Muscle layer of colon (tissue), 2 donors: ENCODE results near the gene KDM4C.

Experiments
- H3K27ac ChIP-seq: one replicate; pipeline ENCODE4 v1.7.0; 2013; ENCODE audit warnings: low read depth, mild to moderate bottlenecking, low read length, moderate library complexity
- H3K27me3 ChIP-seq, 2 donors: one replicate each; pipeline ENCODE4 v1.7.0; 2013; ENCODE audit warnings: low read length in 2 of 2, mild to moderate bottlenecking in 2 of 2; ENCODE audit not compliant: insufficient read depth in 2 of 2, control insufficient read depth in 1 of 2
- H3K36me3 ChIP-seq: one replicate; pipeline ENCODE4 v1.7.0; 2013; ENCODE audit warnings: mild to moderate bottlenecking, low read length; ENCODE audit not compliant: insufficient read depth
- H3K4me1 ChIP-seq: one replicate; pipeline ENCODE4 v1.7.0; 2013; ENCODE audit warnings: mild to moderate bottlenecking, low read length; ENCODE audit not compliant: insufficient read depth
- H3K4me3 ChIP-seq, 2 donors: one replicate each; pipeline ENCODE4 v1.7.0; 2013; ENCODE audit warnings: low read length in 2 of 2, low read depth in 1 of 2, mild to moderate bottlenecking in 1 of 2, moderate library complexity in 1 of 2
- H3K9ac ChIP-seq: one replicate; pipeline ENCODE4 v1.7.0; 2013; ENCODE audit warnings: low read length
- H3K9me3 ChIP-seq: one replicate; pipeline ENCODE4 v1.7.0; 2013; ENCODE audit warnings: mild to moderate bottlenecking, low read length
- donor health status: abdominal sarcoma.
- donor health status: Adenocarcinoma of cecum.

Gene KDM4C

DNA sequence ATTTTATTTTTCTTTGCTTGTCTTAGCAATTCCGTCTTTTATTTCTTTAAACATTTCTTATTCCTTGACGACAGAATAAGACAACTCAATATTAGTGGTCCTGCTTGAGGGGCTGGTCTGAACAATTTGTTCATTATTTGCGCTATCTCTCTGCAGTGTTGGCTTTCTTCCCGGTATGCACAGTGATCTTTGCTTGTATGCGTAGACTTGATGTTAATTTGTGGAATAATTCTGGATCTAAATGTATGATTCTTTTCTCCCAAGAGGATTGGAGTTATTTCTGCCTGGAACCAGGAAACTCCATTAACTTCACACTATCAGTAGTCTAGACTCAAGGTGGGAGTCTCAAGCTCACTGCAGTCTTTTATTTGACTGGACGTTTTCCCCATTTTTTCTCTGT lies 80.4 kb downstream of the KDM4C start:
- Histone ChIP-seq H3K4me3 (no peak overlapping the region), H3K9me3 (no peaks in the 10 kb centered on the region), H3K27me3 (no peaks in the 10 kb centered on the region), H3K27ac (no peak overlapping the region), H3K36me3 (peaks cover 5% of the 10 kb centered on the region), H3K9ac (no peak overlapping the region), H3K4me1 (no peaks in the 10 kb centered on the region)

DNA sequence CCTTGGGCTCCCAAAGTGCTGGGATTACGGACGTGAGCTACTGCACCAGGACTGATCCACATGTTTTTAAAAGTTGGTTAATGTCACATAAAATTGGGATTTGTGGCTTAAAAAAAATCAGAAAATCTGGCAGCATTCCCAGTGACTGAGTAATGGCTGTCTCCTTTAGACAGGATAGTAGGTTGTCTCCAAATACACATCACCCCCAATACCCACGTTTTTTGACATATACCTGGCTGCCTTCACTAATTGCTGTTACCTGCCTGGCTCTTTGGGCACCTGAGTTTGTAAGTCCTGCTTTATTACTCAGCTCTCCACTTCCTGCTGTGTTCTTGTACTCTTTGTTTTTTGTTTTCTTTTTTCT lies 84.8 kb downstream of the KDM4C start:
- no peak overlapping the region for H3K9ac ChIP-seq
- peaks cover 5% of the 10 kb centered on the region for H3K36me3 ChIP-seq
- H3K9me3 ChIP-seq: no peaks in the 10 kb centered on the region
- H3K4me1 ChIP-seq: no peaks in the 10 kb centered on the region
- no peaks in the 10 kb centered on the region for H3K27me3 ChIP-seq
- H3K27ac ChIP-seq: no peak overlapping the region
- H3K4me3 ChIP-seq: no peak overlapping the region

- H3K27me3 ChIP-seq: no peaks in the 10 kb centered on the region
- H3K27ac ChIP-seq: no peak overlapping the region
- H3K4me1 ChIP-seq: no peaks in the 10 kb centered on the region
- H3K9me3 ChIP-seq: no peaks in the 10 kb centered on the region
- H3K4me3 ChIP-seq: no peak overlapping the region
- H3K9ac ChIP-seq: no peak overlapping the region
- no peaks in the 10 kb centered on the region for H3K36me3 ChIP-seq
Observed at GRCh38 chr9:6843742-6844141, 86.0 kb downstream of the KDM4C start.

- no peaks in the 10 kb centered on the region for H3K27me3 ChIP-seq
- no peaks in the 10 kb centered on the region for H3K9me3 ChIP-seq
- no peaks in the 10 kb centered on the region for H3K36me3 ChIP-seq
- no peaks in the 10 kb centered on the region for H3K4me1 ChIP-seq
- H3K9ac ChIP-seq: no peak overlapping the region
- H3K4me3 ChIP-seq: no peak overlapping the region
- no peak overlapping the region for H3K27ac ChIP-seq
Observed at GRCh38 chr9:6844267-6844666, 86.5 kb downstream of the KDM4C start.

GRCh38 chr9:6845128-6845826 lies 87.5 kb downstream of the KDM4C start:
- no peaks in the 10 kb centered on the region for H3K27me3 ChIP-seq
- no peak overlapping the region for H3K4me3 ChIP-seq
- no peak overlapping the region for H3K27ac ChIP-seq

DNA sequence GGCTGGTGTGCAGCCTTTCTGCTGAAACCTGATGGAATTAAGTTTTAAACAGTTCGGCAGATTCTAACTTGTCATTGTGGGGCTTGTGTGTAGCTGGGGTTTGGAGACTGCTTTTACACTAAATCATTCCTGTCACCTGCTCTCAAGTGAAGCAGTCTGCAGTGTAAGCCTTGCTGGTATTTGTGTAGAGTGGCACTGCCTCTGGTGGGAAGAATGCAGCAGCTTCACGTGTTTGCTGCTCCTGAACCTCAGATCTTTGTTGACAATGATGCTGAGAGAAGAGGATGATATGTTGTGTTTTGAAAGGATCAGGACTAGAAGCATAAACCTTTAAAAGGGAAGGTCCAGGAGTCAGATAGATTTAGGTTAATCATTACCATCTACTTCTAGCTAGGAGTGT lies 88.1 kb downstream of the KDM4C start:
- H3K4me3 ChIP-seq: no peak overlapping the region
- H3K27ac ChIP-seq: no peak overlapping the region
- no peaks in the 10 kb centered on the region for H3K36me3 ChIP-seq
- no peak overlapping the region for H3K9ac ChIP-seq
- H3K27me3 ChIP-seq: no peaks in the 10 kb centered on the region
- no peaks in the 10 kb centered on the region for H3K4me1 ChIP-seq
- H3K9me3 ChIP-seq: no peaks in the 10 kb centered on the region

More at GRCh38 chr9:6845128-6845826, 87.5 kb downstream of the KDM4C start:
- Histone ChIP-seq H3K36me3 (no peaks in the 10 kb centered on the region), H3K4me1 (no peaks in the 10 kb centered on the region), H3K9ac (no peak overlapping the region), H3K9me3 (no peaks in the 10 kb centered on the region)

- H3K27ac ChIP-seq: no peak overlapping the region
- no peak overlapping the region for H3K4me3 ChIP-seq
- no peaks in the 10 kb centered on the region for H3K36me3 ChIP-seq
- H3K4me1 ChIP-seq: no peaks in the 10 kb centered on the region
- no peak overlapping the region for H3K9ac ChIP-seq
- no peaks in the 10 kb centered on the region for H3K27me3 ChIP-seq
- no peaks in the 10 kb centered on the region for H3K9me3 ChIP-seq
Observed at GRCh38 chr9:6852243-6852963, 94.6 kb downstream of the KDM4C start.

DNA sequence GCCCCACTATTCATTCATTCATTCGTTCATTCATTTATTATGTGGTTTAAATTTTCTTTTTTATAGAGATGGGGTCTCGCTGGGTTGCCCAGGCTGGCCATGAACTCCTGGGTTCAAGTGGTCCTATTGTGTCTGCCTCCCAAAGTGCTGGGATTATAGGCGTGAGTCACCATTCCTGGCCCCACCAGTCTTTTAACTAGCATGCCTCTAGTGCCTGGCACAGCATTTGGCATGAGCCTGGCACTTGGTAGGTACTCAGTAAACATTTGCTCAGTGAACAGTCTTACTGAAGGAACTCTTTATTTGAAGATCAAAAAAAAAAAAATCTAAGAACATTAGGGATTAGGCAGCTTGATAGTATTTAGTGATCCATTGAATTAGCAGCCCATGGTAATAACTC lies 98.1 kb downstream of the KDM4C start:
- Histone ChIP-seq H3K27ac (no peak overlapping the region), H3K9me3 (no peaks in the 10 kb centered on the region), H3K4me1 (no peaks in the 10 kb centered on the region), H3K4me3 (no peak overlapping the region), H3K36me3 (no peaks in the 10 kb centered on the region), H3K27me3 (no peaks in the 10 kb centered on the region), H3K9ac (no peak overlapping the region)

DNA sequence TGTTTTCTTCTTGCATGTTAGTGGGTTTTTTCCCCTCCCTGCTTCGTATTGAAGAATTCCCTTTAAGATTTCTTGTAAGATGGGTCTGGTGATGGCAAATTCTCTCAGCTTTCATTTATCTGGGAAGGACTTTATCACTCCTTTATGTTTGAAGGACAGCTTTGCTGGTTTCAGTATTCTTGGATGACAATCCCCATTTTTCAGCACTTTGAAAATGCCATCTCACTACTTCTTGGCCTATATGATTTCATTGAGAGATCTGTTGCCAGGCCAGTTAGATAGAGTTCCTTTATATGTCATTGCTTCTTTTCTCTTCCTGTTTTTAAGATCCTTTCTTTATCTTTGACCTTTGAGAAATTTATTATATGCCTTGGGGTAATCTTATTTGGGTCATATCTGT lies 106.3 kb downstream of the KDM4C start:
- peaks cover 2% of the 10 kb centered on the region for H3K4me1 ChIP-seq
- H3K4me3 ChIP-seq: no peak overlapping the region
- no peak overlapping the region for H3K9ac ChIP-seq
- H3K9me3 ChIP-seq: no peaks in the 10 kb centered on the region
- no peak overlapping the region for H3K27ac ChIP-seq
- no peaks in the 10 kb centered on the region for H3K27me3 ChIP-seq
- H3K36me3 ChIP-seq: no peaks in the 10 kb centered on the region

DNA sequence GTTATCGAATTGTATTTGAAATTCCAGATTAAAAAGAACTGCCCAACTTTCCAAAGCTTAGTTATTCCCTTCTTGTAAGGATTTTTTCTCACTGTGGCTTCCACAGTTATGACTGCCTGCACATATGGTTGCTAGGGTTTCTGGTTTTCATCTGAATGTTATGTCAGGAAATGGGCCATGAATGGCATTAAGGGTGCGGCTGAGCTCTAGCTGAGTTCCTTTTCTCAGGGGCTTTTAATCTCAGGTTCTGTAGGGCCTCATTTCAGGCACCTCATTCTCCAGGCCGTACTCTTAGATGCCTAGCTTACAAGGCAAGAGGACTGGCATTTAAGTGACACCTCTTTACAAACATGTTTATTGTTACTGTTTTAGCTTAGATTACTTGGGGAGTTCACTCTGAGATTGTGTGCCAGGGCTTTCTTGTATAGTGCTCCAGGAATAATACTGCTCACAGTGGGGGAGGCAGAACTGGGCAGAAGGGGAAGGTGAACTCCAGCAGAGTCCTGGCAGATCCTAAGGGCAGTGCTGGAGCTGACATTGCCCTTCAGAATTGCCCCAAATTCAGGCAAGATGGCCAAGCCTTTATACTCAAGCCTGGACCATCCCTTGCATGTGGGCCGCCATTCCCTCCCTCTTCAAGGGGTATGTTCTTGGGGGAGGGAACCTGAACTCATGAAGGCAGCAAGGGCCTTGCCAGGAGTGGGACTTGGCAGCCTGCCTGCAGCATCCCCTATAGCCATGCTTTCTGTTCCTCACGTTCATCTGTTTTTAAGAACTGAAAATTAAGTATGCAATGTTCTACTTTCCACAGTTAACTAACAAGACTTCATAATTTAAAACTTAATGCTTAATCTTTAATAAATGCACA lies 111.5 kb downstream of the KDM4C start:
- no peaks in the 10 kb centered on the region for H3K27me3 ChIP-seq
- H3K27ac ChIP-seq: no peak overlapping the region
- no peak overlapping the region for H3K9ac ChIP-seq
- no peak overlapping the region for H3K4me3 ChIP-seq
- H3K9me3 ChIP-seq: no peaks in the 10 kb centered on the region
- H3K4me1 ChIP-seq: peaks cover 8% of the 10 kb centered on the region
- H3K36me3 ChIP-seq: no peaks in the 10 kb centered on the region

DNA sequence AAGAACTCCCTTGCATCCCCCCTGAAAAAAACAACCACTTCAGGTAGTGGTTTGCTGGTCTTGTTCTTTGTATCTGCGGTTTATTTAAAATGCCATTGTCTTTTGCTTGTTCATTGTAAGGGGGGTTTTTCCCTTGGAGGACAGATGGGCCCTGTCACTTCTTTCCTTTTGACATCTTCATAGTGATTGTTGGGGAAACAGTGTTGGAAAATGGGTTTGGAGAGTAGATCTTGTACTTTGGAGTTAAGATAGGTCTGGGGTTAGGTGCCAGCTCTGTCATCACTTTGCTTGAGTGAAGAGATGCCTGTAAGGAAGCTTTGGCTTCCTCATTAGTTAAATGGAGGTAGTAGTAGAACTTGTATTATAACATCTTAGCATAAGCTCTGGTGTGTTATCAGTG lies 112.4 kb downstream of the KDM4C start:
- Histone ChIP-seq H3K9me3 (no peaks in the 10 kb centered on the region), H3K27ac (no peak overlapping the region), H3K4me3 (no peak overlapping the region), H3K9ac (no peak overlapping the region), H3K4me1 (peaks cover 8% of the 10 kb centered on the region), H3K36me3 (no peaks in the 10 kb centered on the region), H3K27me3 (no peaks in the 10 kb centered on the region)
